HG03064 (cell line): ENCODE results near the gene CD320.
A peak's percentile ranks its signal among the peaks of the same experiment; 100 is the strongest.
"Not testable (repeated sequence)": the region's sequence is repeated elsewhere in the genome, so short reads cannot be mapped to it uniquely, and the experiment has no call there.

Source experiments
- ATAC-seq: cut with Tn5 transposase; IDR thresholded peaks from one replicate; pipeline ENCODE4 v1.9.1; 2021; ENCODE audit warnings: low read depth; ENCODE audit not compliant: unreplicated experiment

Gene CD320

GRCh38 chr19:8307965-8308866 is at the start of gene CD320:
Gene CD320, minus strand, starts transcription at chr19:8308358. Its CDS starts 68 bp downstream, at chr19:8308290.
- peak; percentile 66 for ATAC-seq

- ATAC-seq = no peak
Observed at GRCh38 chr19:8357007-8357521, 48.9 kb upstream of the CD320 start.

- ATAC-seq = no peak
Observed at GRCh38 chr19:8355631-8356402, 47.7 kb upstream of the CD320 start.

- not testable (repeated sequence) for ATAC-seq
Observed at GRCh38 chr19:8352845-8353244, 44.7 kb upstream of the CD320 start.

GRCh38 chr19:8352134-8352827 is 44.1 kb upstream of the CD320 start:
- no peak for ATAC-seq

GRCh38 chr19:8349629-8350372 is 41.6 kb upstream of the CD320 start:
- not testable (repeated sequence) for ATAC-seq

GRCh38 chr19:8343483-8343844 is 35.3 kb upstream of the CD320 start:
- ATAC-seq = no peak

GRCh38 chr19:8342684-8343482 is 34.7 kb upstream of the CD320 start, which contains the start of gene KANK3:
Gene KANK3, minus strand, starts transcription at chr19:8343262. Its CDS starts 5,434 bp downstream, at chr19:8337828.
- peak; percentile 78 for ATAC-seq

GRCh38 chr19:8342316-8342683 is 34.1 kb upstream of the CD320 start:
- ATAC-seq = no peak

- not testable (repeated sequence) for ATAC-seq
Observed at GRCh38 chr19:8341504-8341903, 33.3 kb upstream of the CD320 start.

GRCh38 chr19:8340341-8341096 is 32.4 kb upstream of the CD320 start:
- no peak for ATAC-seq

- no peak for ATAC-seq
Observed at GRCh38 chr19:8338835-8339234, 30.7 kb upstream of the CD320 start.

GRCh38 chr19:8337728-8338127 is 29.6 kb upstream of the CD320 start:
- ATAC-seq = no peak

GRCh38 chr19:8336660-8337059 is 28.5 kb upstream of the CD320 start:
- no peak for ATAC-seq

- no peak for ATAC-seq
Observed at GRCh38 chr19:8336072-8336569, 28.0 kb upstream of the CD320 start.

- no peak for ATAC-seq
Observed at GRCh38 chr19:8335343-8336071, 27.3 kb upstream of the CD320 start.

GRCh38 chr19:8334458-8335342 is 26.5 kb upstream of the CD320 start:
- ATAC-seq = no peak
